ENCODE results near the gene WDR18. TPM values are rescaled to one million over a fixed set of nuclear protein-coding genes. Genes with fewer than 3 reads are reported as not detected.

Gene WDR18
- total and polyA plus RNA-seq, 7 donors: 14.3 to 65.8 (median 30.7) TPM

- intact Hi-C loops (cut with DNase I): loop anchor here (5.0 kb wide), 1 partner anchor 71 kb away; the partner anchor contains the start of gene POLR2E
These were observed 42.0 kb downstream of the WDR18 start, which contains the start of gene CNN2 for GRCh38 chr19:1025960-1026782. Gene CNN2 (plus strand): TSS chr19:1026608. CDS start chr19:1026662, 54 bp downstream.

GRCh38 chr19:1026783-1027649 is 42.9 kb downstream of the WDR18 start:
- intact Hi-C loops (cut with DNase I): loop anchor here (5.0 kb wide), 1 partner anchor 70 kb away; the partner anchor contains the start of gene POLR2E

More at GRCh38 chr19:1025960-1026782, 42.0 kb downstream of the WDR18 start, which contains the start of gene CNN2:
- Histone ChIP-seq H3K36me3 (no peaks in the 10 kb centered on the region), H3K27ac (peak within 1 kb of the TSS; percentile 95 to 100 (median 98)), H3K9me3 (no peaks in the 10 kb centered on the region), H3K4me1 (peaks cover 0 to 61% (median 43%) of the 10 kb centered on the region in 4 donors), H3K4me3 (peak within 1 kb of the TSS; percentile 82 to 100 (median 90)), H3K27me3 (no peaks in the 10 kb centered on the region)
- 4% methylated on average over 63 of the region's 63 CpGs for WGBS, 2 donors
- TF ChIP-seq, protein P1, sequence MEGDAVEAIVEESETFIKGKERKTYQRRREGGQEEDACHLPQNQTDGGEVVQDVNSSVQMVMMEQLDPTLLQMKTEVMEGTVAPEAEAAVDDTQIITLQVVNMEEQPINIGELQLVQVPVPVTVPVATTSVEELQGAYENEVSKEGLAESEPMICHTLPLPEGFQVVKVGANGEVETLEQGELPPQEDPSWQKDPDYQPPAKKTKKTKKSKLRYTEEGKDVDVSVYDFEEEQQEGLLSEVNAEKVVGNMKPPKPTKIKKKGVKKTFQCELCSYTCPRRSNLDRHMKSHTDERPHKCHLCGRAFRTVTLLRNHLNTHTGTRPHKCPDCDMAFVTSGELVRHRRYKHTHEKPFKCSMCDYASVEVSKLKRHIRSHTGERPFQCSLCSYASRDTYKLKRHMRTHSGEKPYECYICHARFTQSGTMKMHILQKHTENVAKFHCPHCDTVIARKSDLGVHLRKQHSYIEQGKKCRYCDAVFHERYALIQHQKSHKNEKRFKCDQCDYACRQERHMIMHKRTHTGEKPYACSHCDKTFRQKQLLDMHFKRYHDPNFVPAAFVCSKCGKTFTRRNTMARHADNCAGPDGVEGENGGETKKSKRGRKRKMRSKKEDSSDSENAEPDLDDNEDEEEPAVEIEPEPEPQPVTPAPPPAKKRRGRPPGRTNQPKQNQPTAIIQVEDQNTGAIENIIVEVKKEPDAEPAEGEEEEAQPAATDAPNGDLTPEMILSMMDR (IDR thresholded peaks at IDR 0.05): no peak
- TF ChIP-seq EP300 (IDR thresholded peaks at IDR 0.05) (peak in 1 of 4 donors; percentile 20), POLR2AphosphoS5 (IDR thresholded peaks at IDR 0.05) (peak; percentile 95 to 99 (median 98)), POLR2A (IDR thresholded peaks at IDR 0.05) (peak; percentile 77 to 95)
- peak; percentile 93 for DNase-seq

DNA sequence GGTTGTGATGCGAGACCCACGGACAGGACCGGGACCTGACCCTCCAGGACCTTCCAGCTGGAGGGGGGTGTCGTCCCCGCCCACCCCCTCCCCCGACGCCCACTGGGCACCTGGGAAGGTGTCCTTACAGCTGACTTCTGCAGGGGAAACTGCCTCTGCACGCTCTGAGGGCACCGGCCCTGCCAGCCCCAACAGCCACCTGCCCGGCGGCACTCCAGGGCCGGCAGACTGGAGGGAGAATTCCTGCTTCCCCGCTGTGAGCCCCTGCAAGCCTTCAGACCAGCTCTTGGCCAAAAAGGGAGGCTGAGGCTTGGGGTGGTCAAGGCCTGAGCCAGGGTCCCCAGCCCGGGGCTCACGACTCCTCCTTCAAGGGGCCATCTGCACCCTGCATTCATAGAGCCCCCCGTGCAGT is 43.5 kb downstream of the WDR18 start:
- H3K4me1 ChIP-seq: peaks cover 0 to 50% (median 32%) of the 10 kb centered on the region in 4 donors
- no peak for DNase-seq

More at GRCh38 chr19:1026783-1027649, 42.9 kb downstream of the WDR18 start:
- no peaks in the 10 kb centered on the region for H3K9me3 ChIP-seq
- peak overlapping the region; percentile 95 to 100 (median 98) for H3K27ac ChIP-seq
- WGBS, 2 donors: 1 to 2% methylated on average over 36 of the region's 36 CpGs
- no peak for DNase-seq
- H3K36me3 ChIP-seq: peaks cover 2 to 5% (median 4%) of the 10 kb centered on the region in 4 donors
- peak overlapping the region; percentile 82 to 100 (median 90) for H3K4me3 ChIP-seq
- H3K4me1 ChIP-seq: peaks cover 0 to 56% (median 39%) of the 10 kb centered on the region in 4 donors
- H3K27me3 ChIP-seq: no peaks in the 10 kb centered on the region
- TF ChIP-seq, protein P1 (IDR thresholded peaks at IDR 0.05): no peak
- TF ChIP-seq POLR2A (IDR thresholded peaks at IDR 0.05): no peak
- no peak for TF ChIP-seq EP300 (IDR thresholded peaks at IDR 0.05)
- TF ChIP-seq POLR2AphosphoS5 (IDR thresholded peaks at IDR 0.05): no peak

More for the DNA sequence above, 43.5 kb downstream of the WDR18 start:
- no peaks in the 10 kb centered on the region for H3K9me3 ChIP-seq
- TF ChIP-seq EP300 (IDR thresholded peaks at IDR 0.05): no peak
- TF ChIP-seq, protein P1 (IDR thresholded peaks at IDR 0.05): no peak
- TF ChIP-seq POLR2AphosphoS5 (IDR thresholded peaks at IDR 0.05): no peak
- TF ChIP-seq POLR2A (IDR thresholded peaks at IDR 0.05): no peak
- 1 to 2% methylated on average over 16 of the region's 16 CpGs for WGBS, 2 donors
- H3K4me3 ChIP-seq: peak overlapping the region; percentile 82 to 100 (median 90)
- no peaks in the 10 kb centered on the region for H3K27me3 ChIP-seq
- intact Hi-C loops (cut with DNase I): loop anchor here (5.0 kb wide), 1 partner anchor 70 kb away; the partner anchor contains the start of gene POLR2E
- H3K36me3 ChIP-seq: peaks cover 9 to 11% (median 11%) of the 10 kb centered on the region in 4 donors
- H3K27ac ChIP-seq: peak overlapping the region; percentile 95 to 100 (median 98)
